Fibroblast of lung (primary cell): ENCODE results near the gene EPHA1. TPM values are rescaled to one million over a fixed set of nuclear protein-coding genes. Genes with fewer than 3 reads are reported as not detected.

Experiments used
- DNase-seq, 2 donors: peaks; one replicate each; pipeline versions ENCODE4 v3.0.0 to v3.0.0-alpha.2; 2010; ENCODE audit warnings: low read depth in 2 of 2
- H2AFZ ChIP-seq: 2 replicates; pipeline ENCODE4 v1.5.1; 2012; ENCODE audit warnings: low read length, control low read depth, inconsistent platforms
- H3K27ac ChIP-seq: 2 replicates; pipeline ENCODE4 v1.5.1; 2011; ENCODE audit warnings: low read length, control low read depth; ENCODE audit not compliant: insufficient read depth
- H3K27me3 ChIP-seq: 2 replicates; pipeline ENCODE4 v1.5.1; 2011; ENCODE audit warnings: mild to moderate bottlenecking, low read length; ENCODE audit not compliant: control insufficient read depth, insufficient read depth
- H3K36me3 ChIP-seq: 2 replicates; pipeline ENCODE4 v1.5.1; 2011; ENCODE audit warnings: low read length; ENCODE audit not compliant: control insufficient read depth, insufficient read depth
- H3K4me1 ChIP-seq: 2 replicates; pipeline ENCODE4 v1.5.1; 2011; ENCODE audit warnings: low read length; ENCODE audit not compliant: control insufficient read depth, insufficient read depth; ENCODE audit errors: extremely low read depth
- H3K4me2 ChIP-seq: 2 replicates; pipeline ENCODE4 v1.5.1; 2011; ENCODE audit warnings: low read length, control low read depth; ENCODE audit not compliant: insufficient read depth; ENCODE audit errors: extremely low read depth
- H3K4me3 ChIP-seq, 4 experiments: fragments of 200-600 bp in 1 of 4; sonication (generic) in 1 of 4; replicated peaks in 1 of 4; 2 replicates each; pipeline ENCODE4 v1.5.1; 2011 to 2016; ENCODE audit warnings: low read length in 4 of 4, low read depth in 3 of 4, mild to moderate bottlenecking in 3 of 4, control low read depth in 2 of 4, inconsistent platforms in 1 of 4, mixed read lengths in 1 of 4; ENCODE audit not compliant: insufficient read depth in 1 of 4; ENCODE audit errors: control extremely low read depth in 1 of 4
- H3K79me2 ChIP-seq: 2 replicates; pipeline ENCODE4 v1.5.1; 2012; ENCODE audit warnings: mild to moderate bottlenecking, low read length, inconsistent platforms; ENCODE audit not compliant: control insufficient read depth, insufficient read depth
- H3K9ac ChIP-seq: 2 replicates; pipeline ENCODE4 v1.5.1; 2011; ENCODE audit warnings: mild to moderate bottlenecking, low read length, control low read depth; ENCODE audit not compliant: insufficient read depth
- H3K9me3 ChIP-seq: 2 replicates; pipeline ENCODE4 v1.5.1; 2012; ENCODE audit warnings: low read depth, low read length; ENCODE audit not compliant: control insufficient read depth, insufficient read depth
- H4K20me1 ChIP-seq: 2 replicates; pipeline ENCODE4 v1.5.1; 2011; ENCODE audit warnings: low read length; ENCODE audit not compliant: control insufficient read depth, insufficient read depth; ENCODE audit errors: extremely low read depth
- EZH2 ChIP-seq: IDR thresholded peaks from 2 replicates; pipeline ENCODE4 v1.5.1; 2012; ENCODE audit warnings: low read length, control low read depth, mild to moderate bottlenecking; ENCODE audit errors: missing control alignments
- polyA plus RNA-seq, 2 donors: library from polyadenylated mRNA; depleted of rRNA in 1 of 2; stranded (reverse) in 1 of 2; unstranded in 1 of 2; fragments of >200 nt; gene quantifications; 2 replicates each; pipeline ENCODE4 v1.2.1, GENCODE V29; 2011 to 2012; ENCODE audit warnings: missing spikeins in 1 of 2
- total RNA-seq: library from RNA; depleted of rRNA; stranded (reverse); fragments of >200 nt; gene quantifications from 2 replicates; pipeline ENCODE4 v1.2.1, GENCODE V29; 2014
- TF ChIP-seq, protein P1 (sequence below), 2 donors: IDR thresholded peaks in 1 of 2; conservative IDR thresholded peaks in 1 of 2; 1 replicate in 1 of 2; 2 replicates in 1 of 2; pipeline ENCODE4 v1.5.1; 2011 to 2012; ENCODE audit warnings: low read length in 2 of 2, control low read depth in 1 of 2, inconsistent platforms in 1 of 2, low read depth in 1 of 2, mild to moderate bottlenecking in 1 of 2

The EPHA1 gene
- total and polyA plus RNA-seq, 2 donors (not counting 1 experiment from before 2014, with no cell fraction given) = under 0.01 to 0.09 TPM

- Histone ChIP-seq H3K36me3 (peaks cover 29% of the 10 kb centered on the region), H3K4me2 (peak overlapping the region; percentile 92), H4K20me1 (peaks cover 2% of the 10 kb centered on the region), H3K9me3 (no peaks in the 10 kb centered on the region), H3K27ac (peak overlapping the region; percentile 98), H2AFZ (no peak overlapping the region), H3K4me3 (peak overlapping the region; percentile 86 to 90 (median 89)), H3K79me2 (peaks cover 78% of the 10 kb centered on the region), H3K27me3 (no peaks in the 10 kb centered on the region), H3K4me1 (peaks cover 20% of the 10 kb centered on the region), H3K9ac (peak overlapping the region; percentile 96)
- no peak for DNase-seq
- TF ChIP-seq, protein P1, sequence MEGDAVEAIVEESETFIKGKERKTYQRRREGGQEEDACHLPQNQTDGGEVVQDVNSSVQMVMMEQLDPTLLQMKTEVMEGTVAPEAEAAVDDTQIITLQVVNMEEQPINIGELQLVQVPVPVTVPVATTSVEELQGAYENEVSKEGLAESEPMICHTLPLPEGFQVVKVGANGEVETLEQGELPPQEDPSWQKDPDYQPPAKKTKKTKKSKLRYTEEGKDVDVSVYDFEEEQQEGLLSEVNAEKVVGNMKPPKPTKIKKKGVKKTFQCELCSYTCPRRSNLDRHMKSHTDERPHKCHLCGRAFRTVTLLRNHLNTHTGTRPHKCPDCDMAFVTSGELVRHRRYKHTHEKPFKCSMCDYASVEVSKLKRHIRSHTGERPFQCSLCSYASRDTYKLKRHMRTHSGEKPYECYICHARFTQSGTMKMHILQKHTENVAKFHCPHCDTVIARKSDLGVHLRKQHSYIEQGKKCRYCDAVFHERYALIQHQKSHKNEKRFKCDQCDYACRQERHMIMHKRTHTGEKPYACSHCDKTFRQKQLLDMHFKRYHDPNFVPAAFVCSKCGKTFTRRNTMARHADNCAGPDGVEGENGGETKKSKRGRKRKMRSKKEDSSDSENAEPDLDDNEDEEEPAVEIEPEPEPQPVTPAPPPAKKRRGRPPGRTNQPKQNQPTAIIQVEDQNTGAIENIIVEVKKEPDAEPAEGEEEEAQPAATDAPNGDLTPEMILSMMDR (conservative IDR thresholded peaks at IDR 0.05 in 1 of 2, IDR thresholded peaks at IDR 0.05 in 1 of 2; ENCODE audit: low read depth in 1 of 2, low read length in 2 of 2) = no peak
- no peak for TF ChIP-seq EZH2
Observed at GRCh38 chr7:143382791-143383641, 25.6 kb downstream of the EPHA1 start.

DNA sequence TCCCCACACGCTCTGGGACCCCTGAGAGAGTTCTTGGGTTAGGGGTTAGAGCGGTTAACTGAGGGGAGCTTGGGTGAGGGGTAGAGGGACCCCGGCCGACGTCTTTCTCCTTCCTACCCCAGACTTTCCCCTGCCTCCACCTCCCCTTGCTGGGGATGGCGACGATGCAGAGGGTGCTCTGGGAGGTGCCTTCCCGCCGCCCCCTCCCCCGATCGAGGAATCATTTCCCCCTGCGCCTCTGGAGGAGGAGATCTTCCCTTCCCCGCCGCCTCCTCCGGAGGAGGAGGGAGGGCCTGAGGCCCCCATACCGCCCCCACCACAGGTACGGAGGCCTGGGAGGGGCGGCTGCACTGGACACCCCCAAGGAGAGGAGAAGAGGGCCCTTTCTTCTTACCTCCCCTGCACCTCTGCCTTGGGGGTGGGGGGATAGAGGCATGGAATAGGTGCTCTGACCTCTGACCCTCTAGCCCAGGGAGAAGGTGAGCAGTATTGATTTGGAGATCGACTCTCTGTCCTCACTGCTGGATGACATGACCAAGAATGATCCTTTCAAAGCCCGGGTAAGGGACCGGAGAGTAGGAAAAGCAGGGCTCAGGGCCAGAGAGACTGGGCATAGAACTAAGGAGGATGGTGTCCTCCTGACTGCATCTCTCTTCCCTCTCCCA is 26.4 kb downstream of the EPHA1 start:
- no peaks in the 10 kb centered on the region for H3K27me3 ChIP-seq
- peak overlapping the region; percentile 98 for H3K27ac ChIP-seq
- no peak overlapping the region for H2AFZ ChIP-seq
- TF ChIP-seq EZH2 = no peak
- TF ChIP-seq, protein P1 (conservative IDR thresholded peaks at IDR 0.05 in 1 of 2, IDR thresholded peaks at IDR 0.05 in 1 of 2; ENCODE audit: low read depth in 1 of 2, low read length in 2 of 2) = no peak
- H4K20me1 ChIP-seq = peaks cover 2% of the 10 kb centered on the region
- no peaks in the 10 kb centered on the region for H3K9me3 ChIP-seq
- no peak for DNase-seq
- peak overlapping the region; percentile 86 to 90 (median 89) for H3K4me3 ChIP-seq
- H3K79me2 ChIP-seq = peaks cover 70% of the 10 kb centered on the region
- H3K9ac ChIP-seq = peak overlapping the region; percentile 96
- peaks cover 18% of the 10 kb centered on the region for H3K4me1 ChIP-seq
- peak overlapping the region; percentile 92 for H3K4me2 ChIP-seq
- peaks cover 23% of the 10 kb centered on the region for H3K36me3 ChIP-seq

DNA sequence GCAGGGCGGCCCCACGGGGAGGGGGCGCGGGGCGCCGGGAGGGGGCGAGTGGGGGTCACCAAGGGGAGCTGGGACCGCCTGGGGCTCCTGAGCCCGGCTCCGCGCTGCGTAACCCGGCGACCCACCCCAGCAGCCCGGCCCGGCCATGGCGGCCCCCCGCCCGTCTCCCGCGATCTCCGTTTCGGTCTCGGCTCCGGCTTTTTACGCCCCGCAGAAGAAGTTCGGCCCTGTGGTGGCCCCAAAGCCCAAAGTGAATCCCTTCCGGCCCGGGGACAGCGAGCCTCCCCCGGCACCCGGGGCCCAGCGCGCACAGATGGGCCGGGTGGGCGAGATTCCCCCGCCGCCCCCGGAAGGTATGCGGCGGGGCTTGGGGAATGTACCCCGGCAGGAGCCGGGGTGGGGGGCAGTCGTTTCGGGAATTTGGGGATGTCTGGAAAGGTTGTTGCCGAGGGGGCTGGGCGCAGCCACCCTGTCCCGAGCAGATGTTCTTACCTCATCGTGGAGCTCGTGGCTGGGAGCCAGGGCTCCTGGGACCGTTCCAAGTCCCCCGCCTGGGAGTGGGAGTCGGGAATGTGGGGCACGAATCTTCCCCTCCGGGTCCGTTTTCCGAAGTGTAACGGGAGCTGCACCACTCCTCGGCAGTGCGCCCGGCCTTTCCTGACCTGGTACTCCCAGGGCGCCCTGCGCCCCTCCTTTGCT is 27.1 kb downstream of the EPHA1 start:
- TF ChIP-seq EZH2 = no peak
- TF ChIP-seq, protein P1 (conservative IDR thresholded peaks at IDR 0.05 in 1 of 2, IDR thresholded peaks at IDR 0.05 in 1 of 2; ENCODE audit: low read depth in 1 of 2, low read length in 2 of 2) = no peak
- peak; percentile 76 to 79 for DNase-seq
- no peaks in the 10 kb centered on the region for H3K9me3 ChIP-seq
- H4K20me1 ChIP-seq = no peaks in the 10 kb centered on the region
- H3K36me3 ChIP-seq = peaks cover 22% of the 10 kb centered on the region
- H3K79me2 ChIP-seq = peaks cover 64% of the 10 kb centered on the region
- H3K4me3 ChIP-seq = peak overlapping the region; percentile 86 to 90 (median 89)
- H2AFZ ChIP-seq = no peak overlapping the region
- H3K4me2 ChIP-seq = peak overlapping the region; percentile 92
- peak overlapping the region; percentile 98 for H3K27ac ChIP-seq
- H3K27me3 ChIP-seq = no peaks in the 10 kb centered on the region
- H3K9ac ChIP-seq = peak overlapping the region; percentile 96
- peaks cover 18% of the 10 kb centered on the region for H3K4me1 ChIP-seq
